ENCODE results near the gene MYO15B. TPM values are rescaled to one million over a fixed set of nuclear protein-coding genes. Genes with fewer than 3 reads are reported as not detected.
A peak's percentile ranks its signal among the peaks of the same experiment; 100 is the strongest.
"Not testable (repeated sequence)": the region's sequence is repeated elsewhere in the genome, so short reads cannot be mapped to it uniquely, and the experiment has no call there.

The MYO15B gene
- total RNA-seq, 2 experiments from 2014 or later, result 24.6 to 29.7 TPM

- Mint-ChIP-seq H3K36me3 (ENCODE audit: low read depth) (no peaks in the 10 kb centered on the region), H3K27ac (no peak overlapping the region), H3K4me1 (ENCODE audit: low read depth) (no peaks in the 10 kb centered on the region), H3K4me3 (no peak overlapping the region), H3K27me3 (ENCODE audit: low read depth) (no peaks in the 10 kb centered on the region), H3K9me3 (no peaks in the 10 kb centered on the region)
- CTCF ChIA-PET, result no interaction called here
- no peak for DNase-seq
- intact Hi-C loops (cut with micrococcal nuclease), result no loop called here
Measured at GRCh38 chr17:75572713-75573539, 14.7 kb upstream of the MYO15B start.

DNA sequence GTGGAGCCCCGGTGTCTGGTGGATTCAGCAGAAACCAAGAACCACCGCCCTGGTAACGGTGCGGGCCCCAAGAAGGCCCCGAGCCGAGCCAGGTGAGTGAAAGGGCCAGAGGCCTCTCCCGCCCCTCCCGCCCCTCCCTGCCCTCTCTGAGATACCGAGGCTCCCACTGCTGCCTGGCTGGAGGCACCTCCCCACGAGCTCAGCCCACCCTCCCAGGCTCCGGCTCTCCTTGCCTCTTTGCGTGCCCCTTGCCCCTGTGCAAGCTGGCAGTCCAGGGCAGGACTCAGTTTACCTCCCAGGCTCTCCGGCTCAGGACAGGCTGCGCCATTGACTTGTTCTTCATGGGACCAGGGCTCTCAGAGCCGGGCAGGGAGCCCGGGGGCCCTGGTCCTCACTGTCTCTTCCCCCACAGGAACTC is 14.1 kb upstream of the MYO15B start:
- H3K27me3 Mint-ChIP-seq (ENCODE audit: low read depth), result no peaks in the 10 kb centered on the region
- no peaks in the 10 kb centered on the region for H3K36me3 Mint-ChIP-seq (ENCODE audit: low read depth)
- no peak overlapping the region for H3K27ac Mint-ChIP-seq
- H3K4me3 Mint-ChIP-seq, result no peak overlapping the region
- DNase-seq, result no peak
- CTCF ChIA-PET, result no interaction called here
- intact Hi-C loops (cut with micrococcal nuclease), result no loop called here
- H3K9me3 Mint-ChIP-seq, result no peaks in the 10 kb centered on the region
- no peaks in the 10 kb centered on the region for H3K4me1 Mint-ChIP-seq (ENCODE audit: low read depth)

DNA sequence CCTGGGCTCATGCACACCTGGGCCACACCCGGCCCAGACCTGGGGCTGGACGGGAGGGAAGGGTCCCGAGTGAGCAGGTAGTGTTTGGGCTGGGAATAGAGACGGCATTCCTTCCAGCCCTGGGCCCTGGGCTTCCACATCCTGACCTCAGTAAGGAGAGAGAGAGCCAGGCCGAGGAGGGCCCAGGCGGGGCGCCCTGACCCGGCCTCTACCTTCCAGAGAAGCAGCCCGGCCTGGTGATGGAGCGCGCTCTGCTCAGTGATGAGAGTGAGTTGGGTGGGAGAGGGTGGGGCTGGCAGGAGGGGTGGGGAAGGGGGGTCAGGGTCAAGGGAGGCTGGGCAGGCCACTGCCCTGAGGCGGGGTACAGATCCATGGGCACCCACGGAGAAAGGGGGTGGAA is 13.6 kb upstream of the MYO15B start:
- H3K4me3 Mint-ChIP-seq, result no peak overlapping the region
- CTCF ChIA-PET, result no interaction called here
- intact Hi-C loops (cut with micrococcal nuclease), result no loop called here
- H3K4me1 Mint-ChIP-seq (ENCODE audit: low read depth), result no peaks in the 10 kb centered on the region
- H3K27ac Mint-ChIP-seq, result no peak overlapping the region
- H3K9me3 Mint-ChIP-seq, result no peaks in the 10 kb centered on the region
- no peaks in the 10 kb centered on the region for H3K36me3 Mint-ChIP-seq (ENCODE audit: low read depth)
- H3K27me3 Mint-ChIP-seq (ENCODE audit: low read depth), result no peaks in the 10 kb centered on the region
- DNase-seq, result no peak

- no peaks in the 10 kb centered on the region for H3K4me1 Mint-ChIP-seq (ENCODE audit: low read depth)
- no peaks in the 10 kb centered on the region for H3K9me3 Mint-ChIP-seq
- no peak overlapping the region for H3K27ac Mint-ChIP-seq
- no peak overlapping the region for H3K4me3 Mint-ChIP-seq
- CTCF ChIA-PET, result no interaction called here
- DNase-seq, result no peak
- H3K27me3 Mint-ChIP-seq (ENCODE audit: low read depth), result no peaks in the 10 kb centered on the region
- no peaks in the 10 kb centered on the region for H3K36me3 Mint-ChIP-seq (ENCODE audit: low read depth)
- intact Hi-C loops (cut with micrococcal nuclease), result no loop called here
Measured at GRCh38 chr17:75574404-75575036, 13.1 kb upstream of the MYO15B start.

DNA sequence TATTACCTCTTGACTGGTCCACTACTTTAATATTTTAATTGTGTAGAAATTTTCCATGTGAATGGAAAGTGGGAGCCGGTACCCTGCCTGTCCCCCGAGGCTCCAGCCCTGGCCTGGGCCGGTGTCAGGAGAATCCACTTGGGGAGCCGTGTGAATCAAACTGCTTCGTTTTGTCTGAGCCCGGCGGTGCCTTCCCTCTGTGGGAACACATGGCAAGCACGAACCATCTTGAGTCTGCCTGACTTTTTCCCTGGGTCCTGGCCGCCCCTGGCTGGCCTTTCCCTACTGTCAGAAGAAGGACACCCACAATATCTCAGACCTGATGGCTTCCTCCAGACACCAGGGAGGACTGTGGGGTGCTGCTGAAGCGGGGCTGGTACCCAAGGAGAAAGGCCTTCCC is 12.4 kb upstream of the MYO15B start:
- no peak for DNase-seq
- intact Hi-C loops (cut with micrococcal nuclease), result no loop called here
- Mint-ChIP-seq H3K4me1 (ENCODE audit: low read depth) (no peaks in the 10 kb centered on the region), H3K36me3 (ENCODE audit: low read depth) (no peaks in the 10 kb centered on the region), H3K9me3 (no peaks in the 10 kb centered on the region), H3K27ac (no peak overlapping the region), H3K4me3 (no peak overlapping the region), H3K27me3 (ENCODE audit: low read depth) (no peaks in the 10 kb centered on the region)
- CTCF ChIA-PET, result no interaction called here

GRCh38 chr17:75575728-75576127 is 11.9 kb upstream of the MYO15B start:
- intact Hi-C loops (cut with micrococcal nuclease), result no loop called here
- H3K9me3 Mint-ChIP-seq, result no peaks in the 10 kb centered on the region
- no peaks in the 10 kb centered on the region for H3K4me1 Mint-ChIP-seq (ENCODE audit: low read depth)
- CTCF ChIA-PET, result no interaction called here
- H3K36me3 Mint-ChIP-seq (ENCODE audit: low read depth), result no peaks in the 10 kb centered on the region
- DNase-seq, result no peak
- no peak overlapping the region for H3K27ac Mint-ChIP-seq
- H3K27me3 Mint-ChIP-seq (ENCODE audit: low read depth), result no peaks in the 10 kb centered on the region
- no peak overlapping the region for H3K4me3 Mint-ChIP-seq

- H3K27me3 Mint-ChIP-seq (ENCODE audit: low read depth), result no peaks in the 10 kb centered on the region
- no peak overlapping the region for H3K27ac Mint-ChIP-seq
- no peaks in the 10 kb centered on the region for H3K36me3 Mint-ChIP-seq (ENCODE audit: low read depth)
- CTCF ChIA-PET, result no interaction called here
- intact Hi-C loops (cut with micrococcal nuclease), result no loop called here
- H3K4me3 Mint-ChIP-seq, result no peak overlapping the region
- H3K9me3 Mint-ChIP-seq, result peaks cover 3% of the 10 kb centered on the region
- no peak for DNase-seq
- H3K4me1 Mint-ChIP-seq (ENCODE audit: low read depth), result peaks cover 5% of the 10 kb centered on the region
Measured at GRCh38 chr17:75576661-75577060, 10.9 kb upstream of the MYO15B start.

DNA sequence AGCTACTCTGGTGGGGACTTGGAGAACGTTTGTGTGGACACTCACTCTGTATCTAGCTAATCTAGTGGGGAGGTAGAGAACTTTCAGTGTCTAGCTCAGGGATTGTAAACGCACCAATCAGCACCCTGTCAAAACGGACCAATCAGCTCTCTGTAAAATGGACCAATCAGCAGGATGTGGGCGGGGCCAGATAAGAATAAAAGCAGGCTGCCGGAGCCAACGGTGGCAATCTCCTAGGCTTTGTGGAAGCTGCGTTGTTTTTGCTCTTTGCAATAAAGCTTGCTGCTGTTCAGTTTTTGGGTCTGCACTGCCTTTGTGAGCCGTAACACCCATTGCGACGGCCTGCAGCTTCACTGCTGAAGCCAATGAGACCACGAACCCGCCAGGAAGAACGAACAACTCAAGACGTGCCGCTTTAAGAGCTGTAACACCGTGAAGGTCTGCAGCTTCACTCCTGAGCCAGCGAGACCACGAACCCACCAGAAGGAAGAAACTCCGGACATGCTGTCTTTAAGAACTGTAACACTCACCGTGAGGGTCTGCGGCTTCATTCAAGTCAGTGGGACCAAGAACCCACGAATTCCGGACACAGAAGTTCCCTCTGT is 6.4 kb upstream of the MYO15B start:
- intact Hi-C loops (cut with micrococcal nuclease), result loop anchor here (10.0 kb wide), 1 partner anchor 126 kb away; the partner anchor contains the start of gene TMEM94
- H3K27ac Mint-ChIP-seq; H3K36me3 Mint-ChIP-seq (ENCODE audit: low read depth); H3K27me3 Mint-ChIP-seq (ENCODE audit: low read depth); H3K9me3 Mint-ChIP-seq; H3K4me1 Mint-ChIP-seq (ENCODE audit: low read depth): not testable (repeated sequence)
- DNase-seq, result peak; percentile 71
- CTCF ChIA-PET, result interaction anchor here (0.6 to 1.4 kb wide), 7 partner anchors 7 to 470 kb away, joined by 3 to 8 read pairs (median 4); partner anchors contain the start of genes SMIM5 and TSEN54
- H3K4me3 Mint-ChIP-seq, result peak overlapping the region; percentile 70

DNA sequence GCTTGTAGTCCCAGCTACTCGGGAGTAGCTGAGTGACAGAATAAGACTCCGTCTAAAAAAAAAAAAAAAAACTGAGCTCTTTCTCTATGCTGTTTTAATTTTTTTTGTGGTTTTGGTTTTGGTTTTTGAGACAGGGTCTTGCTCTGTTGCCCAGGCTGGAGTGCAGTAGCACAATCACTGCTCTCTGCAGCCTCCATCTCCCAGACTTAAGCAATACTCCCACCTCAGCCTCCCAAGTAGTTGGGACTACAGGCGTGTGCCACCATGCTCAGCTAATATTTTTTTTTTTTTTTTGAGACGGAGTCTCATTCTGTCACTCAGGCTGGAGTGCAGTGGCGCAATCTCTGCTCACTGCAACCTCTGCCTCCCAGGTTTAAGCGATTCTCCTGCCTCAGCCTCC is 4.4 kb upstream of the MYO15B start:
- not testable (repeated sequence) for H3K36me3 Mint-ChIP-seq (ENCODE audit: low read depth); H3K27me3 Mint-ChIP-seq (ENCODE audit: low read depth); H3K9me3 Mint-ChIP-seq; H3K27ac Mint-ChIP-seq; H3K4me1 Mint-ChIP-seq (ENCODE audit: low read depth); DNase-seq; H3K4me3 Mint-ChIP-seq
- intact Hi-C loops (cut with micrococcal nuclease), result loop anchor here (10.0 kb wide), 1 partner anchor 128 kb away; the partner anchor contains the start of gene TMEM94
- CTCF ChIA-PET, result interaction anchor here (0.6 to 0.9 kb wide), 4 partner anchors 65 to 199 kb away, joined by 3 to 5 read pairs (median 4); no protein-coding TSS in a partner anchor

DNA sequence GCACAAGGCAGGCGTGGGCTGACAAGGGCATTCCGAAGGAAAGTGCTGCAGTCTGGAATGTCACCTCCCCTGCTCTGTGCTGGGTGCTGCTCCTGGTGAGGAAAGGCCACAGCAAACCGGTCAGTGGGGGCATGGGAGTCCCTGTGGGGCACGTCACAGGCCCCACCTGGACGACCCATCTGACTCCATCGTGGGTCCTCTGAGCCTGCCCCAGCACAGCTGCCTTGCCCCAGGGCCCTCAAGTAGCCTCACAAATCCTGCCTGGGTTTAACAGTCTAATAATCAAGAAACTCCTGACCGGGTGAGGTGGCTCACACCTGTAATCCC is 2.8 kb upstream of the MYO15B start:
- CTCF ChIA-PET, result interaction anchor here (1.8 kb wide), 1 partner anchor 16 kb away, joined by 4 read pairs; no protein-coding TSS in a partner anchor
- peaks cover 2% of the 10 kb centered on the region for H3K27me3 Mint-ChIP-seq (ENCODE audit: low read depth)
- peaks cover 9% of the 10 kb centered on the region for H3K4me1 Mint-ChIP-seq (ENCODE audit: low read depth)
- H3K9me3 Mint-ChIP-seq, result peaks cover 3% of the 10 kb centered on the region
- no peak for DNase-seq
- intact Hi-C loops (cut with micrococcal nuclease), result loop anchor here (5.0 to 10.0 kb wide), 4 partner anchors 130 to 313 kb away; partner anchors contain the start of genes MIF4GD, SLC25A19 and TMEM94
- H3K4me3 Mint-ChIP-seq, result no peak overlapping the region
- H3K27ac Mint-ChIP-seq, result no peak overlapping the region
- no peaks in the 10 kb centered on the region for H3K36me3 Mint-ChIP-seq (ENCODE audit: low read depth)

GRCh38 chr17:75588596-75589011 is 1.0 kb downstream of the MYO15B start:
- DNase-seq, result peak; percentile 20
- H3K36me3 Mint-ChIP-seq (ENCODE audit: low read depth), result no peaks in the 10 kb centered on the region
- intact Hi-C loops (cut with micrococcal nuclease), result loop anchor here (2.0 to 10.0 kb wide), 7 partner anchors 64 to 316 kb away; partner anchors contain the start of genes LLGL2, MIF4GD, SLC25A19 and TMEM94
- H3K27ac Mint-ChIP-seq, result no peak overlapping the region
- peak overlapping the region; percentile 62 for H3K4me3 Mint-ChIP-seq
- H3K27me3 Mint-ChIP-seq (ENCODE audit: low read depth), result peaks cover 2% of the 10 kb centered on the region
- CTCF ChIA-PET, result interaction anchor here (0.6 to 1.4 kb wide), 7 partner anchors 8 to 165 kb away, joined by 3 to 5 read pairs (median 3); no protein-coding TSS in a partner anchor
- no peaks in the 10 kb centered on the region for H3K9me3 Mint-ChIP-seq
- H3K4me1 Mint-ChIP-seq (ENCODE audit: low read depth), result peaks cover 2% of the 10 kb centered on the region

Measured in activated naive CD4-positive, alpha-beta T cell treated with anti-CD3 and anti-CD28 coated beads for 36 hours (primary cell).